Rectal smooth muscle tissue (tissue), 1 donor: ENCODE results near the gene SAP25.

Experiments
- H3K27ac ChIP-seq: one replicate; pipeline ENCODE4 v1.7.0; 2013; ENCODE audit warnings: low read depth, low read length, inconsistent platforms
- H3K27me3 ChIP-seq: one replicate; pipeline ENCODE4 v1.7.0; 2013; ENCODE audit warnings: low read length; ENCODE audit not compliant: control insufficient read depth, insufficient read depth
- H3K36me3 ChIP-seq: one replicate; pipeline ENCODE4 v1.7.0; 2013; ENCODE audit warnings: low read length; ENCODE audit not compliant: control insufficient read depth, insufficient read depth
- H3K4me1 ChIP-seq: one replicate; pipeline ENCODE4 v1.7.0; 2013; ENCODE audit warnings: low read length; ENCODE audit not compliant: control insufficient read depth, insufficient read depth
- H3K4me3 ChIP-seq: one replicate; pipeline ENCODE4 v1.7.0; 2013; ENCODE audit warnings: low read length
- H3K9ac ChIP-seq: one replicate; pipeline ENCODE4 v1.7.0; 2013; ENCODE audit warnings: low read length

SAP25 gene

DNA sequence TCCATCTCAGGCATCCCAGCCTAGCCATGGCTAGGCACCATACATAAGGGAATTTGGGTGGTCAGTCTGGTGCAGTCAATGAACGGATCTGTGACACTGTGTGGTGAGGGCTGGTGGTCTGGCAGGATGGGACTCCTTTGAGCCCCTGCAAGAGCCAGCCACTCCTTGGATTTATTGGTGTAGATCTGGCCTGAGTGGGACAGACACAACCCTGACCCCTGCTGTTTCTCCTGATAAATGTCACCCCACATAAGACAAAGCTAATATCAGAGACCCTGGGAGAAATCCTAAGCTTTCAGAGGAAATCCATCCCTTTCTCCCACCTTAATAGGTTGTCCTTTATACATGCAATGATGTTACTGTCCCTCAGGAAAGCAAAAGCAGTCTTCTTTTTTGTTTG is 14.7 kb upstream of the SAP25 start:
- H3K4me3 ChIP-seq: no peak overlapping the region
- H3K4me1 ChIP-seq: peaks cover 10% of the 10 kb centered on the region
- H3K27me3 ChIP-seq: peaks cover 3% of the 10 kb centered on the region
- no peak overlapping the region for H3K27ac ChIP-seq
- no peak overlapping the region for H3K9ac ChIP-seq
- H3K36me3 ChIP-seq: no peaks in the 10 kb centered on the region

DNA sequence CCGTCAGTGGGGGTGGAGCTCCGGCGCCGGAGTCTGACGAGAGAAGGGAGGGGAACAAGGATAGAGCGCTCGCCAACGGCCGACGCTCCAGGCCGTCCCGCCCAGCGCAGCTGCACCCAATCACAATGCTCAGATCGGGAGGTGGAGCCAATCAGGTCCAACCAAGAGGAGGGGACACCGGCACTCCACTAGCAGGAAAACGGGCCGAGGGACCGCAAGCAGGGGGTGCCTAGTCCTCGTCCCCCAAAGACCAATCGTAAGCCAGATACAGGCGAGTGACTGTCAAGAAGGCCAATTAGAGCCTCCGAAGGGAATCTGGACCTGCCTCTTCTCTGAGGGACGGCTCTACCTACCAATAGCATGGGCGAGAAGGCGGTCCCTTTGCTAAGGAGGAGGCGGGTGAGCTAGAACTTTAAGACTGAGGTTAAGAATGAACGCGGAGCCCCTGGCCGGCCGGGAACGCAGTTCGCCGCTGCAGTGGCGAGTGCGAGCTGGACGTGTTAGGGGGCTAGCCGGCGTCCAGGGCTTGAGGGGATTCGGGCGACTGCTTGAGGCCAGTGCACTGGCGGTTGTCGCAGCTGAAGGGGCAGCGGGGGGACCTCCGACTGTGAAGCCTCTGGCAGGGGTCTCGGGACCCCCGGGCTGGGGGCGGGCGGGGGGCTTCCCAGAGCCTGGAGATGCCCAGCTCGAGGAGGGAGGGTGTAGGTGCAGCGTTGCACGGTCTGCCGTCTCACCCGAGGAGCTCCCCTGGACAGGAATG is 12.7 kb upstream of the SAP25 start, which contains the start of gene FBXO24:
TSS of gene FBXO24 (plus strand) at position 63 of the 760 bp plus-strand sequence. CDS start at position 361, 298 bp downstream.
- peaks cover 10% of the 10 kb centered on the region for H3K4me1 ChIP-seq
- H3K27me3 ChIP-seq: peaks cover 3% of the 10 kb centered on the region
- H3K4me3 ChIP-seq: peak within 1 kb of the TSS; percentile 92
- H3K9ac ChIP-seq: peak within 1 kb of the TSS; percentile 87
- peaks cover 6% of the 10 kb centered on the region for H3K36me3 ChIP-seq
- H3K27ac ChIP-seq: peak within 1 kb of the TSS; percentile 91

DNA sequence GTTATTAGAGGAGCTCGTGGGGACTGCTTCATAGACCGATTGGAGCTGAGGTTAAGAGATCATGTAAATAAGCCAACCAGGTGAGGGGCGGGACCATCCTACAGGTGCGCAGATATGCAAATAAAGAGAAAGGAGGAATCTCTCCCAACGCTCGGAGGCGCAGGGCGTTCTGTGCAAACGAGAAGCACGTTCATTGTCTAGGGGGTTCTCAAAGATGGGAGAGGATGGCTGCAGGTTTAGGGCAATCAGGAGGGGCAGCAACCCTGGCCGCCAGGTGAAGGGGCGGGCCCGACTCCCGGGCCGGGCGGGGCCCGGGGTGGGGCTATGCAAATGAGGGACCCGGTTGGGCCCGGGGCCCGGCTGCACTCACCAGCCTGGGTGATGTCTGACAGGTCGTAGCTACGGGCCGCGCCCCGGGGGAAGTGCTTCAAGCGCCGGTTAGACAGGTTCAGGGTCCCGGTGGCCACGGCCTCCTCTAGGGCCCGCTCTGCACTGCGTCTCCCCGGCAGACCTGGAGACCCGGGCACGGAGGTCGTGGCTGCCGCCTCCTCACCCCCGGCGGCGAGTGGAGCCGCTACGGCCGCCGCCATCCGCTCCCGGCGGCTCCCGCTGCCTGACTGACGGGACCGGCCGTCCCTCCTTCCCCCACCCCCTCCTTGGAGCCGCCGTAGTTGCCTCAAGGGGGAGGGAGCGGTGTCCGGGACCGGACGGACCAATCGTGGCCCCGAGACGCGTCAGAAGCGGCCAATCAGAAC is 12.0 kb upstream of the SAP25 start, which contains the start of gene LRCH4:
TSS of gene LRCH4 (minus strand) at position 619 of the 755 bp plus-strand sequence. CDS start at position 590, 29 bp downstream.
- H3K36me3 ChIP-seq: peaks cover 13% of the 10 kb centered on the region
- H3K4me1 ChIP-seq: peaks cover 10% of the 10 kb centered on the region
- peak within 1 kb of the TSS; percentile 91 for H3K27ac ChIP-seq
- H3K27me3 ChIP-seq: peaks cover 3% of the 10 kb centered on the region
- peak within 1 kb of the TSS; percentile 92 for H3K4me3 ChIP-seq
- H3K9ac ChIP-seq: peak within 1 kb of the TSS; percentile 87

DNA sequence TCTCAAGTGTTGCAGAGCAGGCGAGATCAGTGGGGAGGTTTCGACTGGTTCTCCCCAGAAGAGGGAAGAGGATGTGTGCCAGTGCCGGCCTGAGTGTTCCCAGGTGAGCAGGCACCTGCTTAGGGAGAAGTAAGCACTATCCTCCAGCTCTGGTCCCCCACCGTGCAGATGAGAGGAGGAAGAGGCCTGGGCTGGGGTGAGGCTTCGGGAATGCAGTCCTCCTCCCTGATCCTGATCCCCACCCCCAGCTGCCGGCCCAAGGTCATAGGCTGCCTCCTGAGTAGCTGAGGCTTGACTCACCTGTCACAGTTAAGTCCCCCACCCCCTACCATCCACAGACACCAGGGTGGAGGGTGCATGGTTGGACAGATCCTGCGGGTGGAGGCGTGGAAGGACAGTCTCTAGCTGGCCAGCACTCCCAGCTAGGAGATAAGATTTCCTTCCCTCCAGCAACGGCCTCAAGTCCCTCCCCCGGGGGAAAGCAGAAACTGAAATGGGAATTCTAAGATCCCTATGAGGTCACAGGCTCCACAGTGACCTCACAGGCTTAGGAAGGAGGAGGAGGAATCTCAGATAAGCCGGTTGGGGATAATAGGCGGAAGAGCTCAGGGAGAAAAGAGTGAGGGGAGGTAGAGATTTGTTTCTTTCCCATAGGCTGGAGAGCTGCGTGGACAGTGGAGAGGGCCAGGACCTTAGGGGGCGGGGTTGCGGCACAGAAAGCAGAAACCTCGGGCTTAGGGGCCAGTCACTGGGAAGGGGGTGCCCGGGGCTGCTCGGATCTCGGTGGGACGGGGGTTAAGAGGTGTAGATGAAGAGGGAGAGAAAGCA is 11.2 kb upstream of the SAP25 start:
- H3K9ac ChIP-seq: peak overlapping the region; percentile 87
- H3K27ac ChIP-seq: peak overlapping the region; percentile 91
- H3K27me3 ChIP-seq: no peaks in the 10 kb centered on the region
- peak overlapping the region; percentile 92 for H3K4me3 ChIP-seq
- H3K36me3 ChIP-seq: peaks cover 20% of the 10 kb centered on the region
- H3K4me1 ChIP-seq: peaks cover 10% of the 10 kb centered on the region

DNA sequence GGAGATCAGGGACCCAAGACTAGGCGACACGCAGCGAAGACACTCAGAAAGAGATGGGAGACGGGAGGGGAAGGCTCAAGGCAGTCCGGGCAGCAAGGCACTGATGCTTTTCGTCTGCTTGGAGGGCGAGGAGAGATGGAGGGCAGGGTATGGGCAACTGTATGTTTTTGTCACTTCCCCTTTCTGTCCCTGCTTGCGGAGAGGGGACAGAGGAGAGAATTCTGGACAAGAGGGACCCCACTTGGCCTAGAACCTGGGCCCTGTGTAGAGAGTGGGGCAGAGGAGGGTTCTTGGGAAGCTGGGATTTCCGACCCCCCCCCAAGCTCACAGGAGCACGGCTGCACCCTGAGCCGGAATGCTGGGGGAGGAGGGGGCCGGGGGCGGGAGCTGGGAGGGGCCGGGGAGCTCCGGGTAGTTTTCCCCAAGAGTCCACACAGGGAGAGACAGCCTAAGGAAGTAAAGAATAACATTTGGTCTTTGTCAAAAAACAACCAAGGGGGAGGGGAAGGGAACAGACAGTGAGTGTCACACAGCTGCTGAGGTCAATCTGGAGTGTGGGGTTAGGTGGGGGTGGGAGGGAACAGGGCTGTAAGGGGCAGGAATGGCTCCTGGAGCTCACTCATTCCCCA is 10.5 kb upstream of the SAP25 start:
- H3K27ac ChIP-seq: peak overlapping the region; percentile 67

DNA sequence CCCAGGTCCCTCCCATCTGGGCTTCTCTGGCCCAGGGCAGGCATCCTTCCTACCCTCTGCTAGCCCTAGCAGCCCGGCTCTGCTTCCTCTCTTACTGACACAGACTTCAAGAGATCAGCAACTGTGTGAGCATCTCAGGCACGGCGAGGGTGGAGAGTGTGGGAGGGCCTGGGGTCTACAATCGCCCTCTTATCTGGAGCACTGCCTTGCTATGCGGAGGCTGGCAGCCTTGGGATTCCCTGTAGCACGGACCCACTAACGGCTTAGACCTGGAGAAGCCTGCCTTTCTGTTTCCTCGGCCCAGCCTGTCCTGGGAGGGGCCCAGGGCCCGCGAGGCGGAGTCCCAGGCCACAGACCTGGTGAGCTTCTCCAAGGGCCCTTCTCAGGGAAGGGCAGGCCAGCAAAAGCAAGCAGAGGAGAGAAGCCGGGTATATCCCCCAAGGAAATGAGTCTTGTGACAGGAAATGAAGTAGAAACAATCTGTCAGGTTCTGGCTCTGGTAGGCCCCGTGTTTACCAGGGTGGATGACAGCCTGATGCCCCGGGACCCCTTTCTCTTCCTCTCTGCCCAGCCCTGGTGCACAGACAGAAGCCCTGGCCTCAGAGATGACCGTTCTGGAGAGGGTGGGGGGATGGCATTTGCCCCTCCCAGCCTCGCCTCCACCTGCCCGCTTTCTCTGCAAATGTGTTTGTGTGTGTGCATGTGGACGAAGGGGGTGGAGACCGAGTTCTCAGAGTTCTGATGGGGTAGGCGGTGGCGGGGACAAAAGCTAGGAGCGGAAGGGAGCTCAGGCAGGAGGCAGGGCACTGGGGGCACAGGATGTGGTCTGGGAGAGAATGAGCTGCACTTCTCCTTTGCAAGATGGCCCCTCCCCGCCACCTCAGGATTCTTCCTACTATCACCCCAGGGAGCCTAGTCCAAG is 9.7 kb upstream of the SAP25 start:
- peak overlapping the region; percentile 70 for H3K4me3 ChIP-seq
- peak overlapping the region; percentile 67 for H3K27ac ChIP-seq
- no peak overlapping the region for H3K9ac ChIP-seq

More for the DNA sequence above, 10.5 kb upstream of the SAP25 start:
- Histone ChIP-seq H3K4me1 (peaks cover 10% of the 10 kb centered on the region), H3K9ac (peak overlapping the region; percentile 37), H3K4me3 (peak overlapping the region; percentile 92), H3K27me3 (no peaks in the 10 kb centered on the region), H3K36me3 (peaks cover 25% of the 10 kb centered on the region)

DNA sequence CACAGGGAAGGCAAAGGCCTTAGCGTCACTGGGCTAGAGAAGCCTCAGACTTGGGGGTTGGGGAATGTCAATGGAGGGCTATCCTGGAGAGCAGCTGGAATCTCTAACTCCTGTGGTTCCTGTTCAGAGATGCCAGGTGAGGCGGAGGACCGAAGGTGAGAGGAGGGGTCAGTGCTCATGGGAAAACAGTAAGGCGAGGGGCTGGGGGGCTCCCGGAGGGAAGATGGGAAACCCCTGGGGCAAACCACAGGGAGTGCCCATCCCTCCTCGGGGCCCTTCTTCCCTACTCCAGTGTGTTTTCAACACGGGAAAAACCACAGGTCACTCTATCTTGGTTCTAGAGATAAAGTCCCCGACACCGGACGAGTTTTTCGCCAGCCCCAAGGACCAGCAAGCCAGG is 8.9 kb upstream of the SAP25 start:
- peaks cover 28% of the 10 kb centered on the region for H3K36me3 ChIP-seq
- H3K9ac ChIP-seq: no peak overlapping the region
- no peaks in the 10 kb centered on the region for H3K27me3 ChIP-seq
- peaks cover 10% of the 10 kb centered on the region for H3K4me1 ChIP-seq
- H3K27ac ChIP-seq: no peak overlapping the region
- H3K4me3 ChIP-seq: no peak overlapping the region

More for the DNA sequence above, 9.7 kb upstream of the SAP25 start:
- Histone ChIP-seq H3K4me1 (peaks cover 10% of the 10 kb centered on the region), H3K27me3 (no peaks in the 10 kb centered on the region), H3K36me3 (peaks cover 25% of the 10 kb centered on the region)

DNA sequence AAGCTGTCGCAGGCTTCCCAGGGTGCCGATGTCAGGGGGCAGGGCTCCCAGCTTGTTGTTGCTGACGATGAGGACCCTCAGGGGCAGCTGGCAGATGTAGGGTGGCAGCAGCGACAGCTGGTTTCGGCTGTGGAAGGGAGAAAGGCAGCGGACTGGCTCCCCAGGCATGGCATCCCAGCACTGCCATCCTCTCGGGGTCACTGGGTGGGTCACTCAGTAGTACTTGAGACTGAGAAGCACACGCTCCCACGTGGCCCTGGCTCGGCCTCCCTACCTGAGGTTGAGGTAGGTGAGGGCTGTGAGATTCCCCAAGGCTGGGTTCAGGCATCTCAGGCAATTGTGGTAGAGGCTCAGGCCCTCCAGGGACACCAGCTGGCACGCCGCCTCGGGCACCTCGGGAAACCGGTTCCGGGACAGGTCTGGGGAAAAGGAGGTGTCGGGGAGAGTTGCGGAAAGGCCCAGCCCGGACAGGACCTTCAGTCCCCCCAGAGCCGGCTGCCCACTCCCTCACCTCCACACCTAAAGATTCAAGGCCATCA is 8.4 kb upstream of the SAP25 start:
- peaks cover 10% of the 10 kb centered on the region for H3K4me1 ChIP-seq
- H3K27ac ChIP-seq: no peak overlapping the region
- peaks cover 28% of the 10 kb centered on the region for H3K36me3 ChIP-seq
- H3K27me3 ChIP-seq: no peaks in the 10 kb centered on the region
- H3K4me3 ChIP-seq: no peak overlapping the region
- H3K9ac ChIP-seq: no peak overlapping the region

DNA sequence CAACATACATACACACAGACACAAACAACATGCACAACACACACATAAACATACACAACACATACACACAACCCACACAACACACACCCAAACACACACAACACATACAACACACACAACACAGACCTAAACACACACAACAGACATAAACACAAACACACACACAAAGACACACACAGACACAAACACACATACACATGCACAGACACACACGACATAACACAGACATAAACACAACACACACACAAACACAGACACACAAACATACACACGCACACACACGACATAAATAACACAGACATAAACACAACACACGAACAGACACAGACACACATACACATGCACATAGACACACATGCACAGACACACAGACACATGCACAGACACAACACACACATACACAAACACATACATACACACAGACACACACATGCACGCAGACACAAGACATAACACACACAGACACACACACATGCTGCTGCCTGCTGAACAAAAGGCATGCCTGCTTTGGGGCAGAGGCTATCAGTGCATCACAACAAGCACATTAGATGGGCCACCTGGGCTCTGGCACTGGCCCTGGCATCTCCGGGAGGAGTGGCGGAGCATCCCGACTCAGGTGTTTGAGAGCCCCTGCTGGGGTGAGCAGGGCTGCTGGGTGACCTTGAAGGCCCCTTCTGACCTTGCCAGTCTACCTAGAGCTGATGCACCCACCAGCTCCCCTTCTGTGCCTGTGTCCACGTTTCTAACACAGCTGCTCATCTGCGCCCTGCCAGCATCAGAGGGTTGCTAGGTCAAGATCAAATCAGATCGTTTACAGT is 7.0 kb upstream of the SAP25 start:
- no peak overlapping the region for H3K4me3 ChIP-seq
- peaks cover 10% of the 10 kb centered on the region for H3K4me1 ChIP-seq
- H3K36me3 ChIP-seq: peaks cover 36% of the 10 kb centered on the region
- no peaks in the 10 kb centered on the region for H3K27me3 ChIP-seq
- H3K27ac ChIP-seq: no peak overlapping the region
- no peak overlapping the region for H3K9ac ChIP-seq
